Measurements from ENCODE around the gene C1orf174.

DNA sequence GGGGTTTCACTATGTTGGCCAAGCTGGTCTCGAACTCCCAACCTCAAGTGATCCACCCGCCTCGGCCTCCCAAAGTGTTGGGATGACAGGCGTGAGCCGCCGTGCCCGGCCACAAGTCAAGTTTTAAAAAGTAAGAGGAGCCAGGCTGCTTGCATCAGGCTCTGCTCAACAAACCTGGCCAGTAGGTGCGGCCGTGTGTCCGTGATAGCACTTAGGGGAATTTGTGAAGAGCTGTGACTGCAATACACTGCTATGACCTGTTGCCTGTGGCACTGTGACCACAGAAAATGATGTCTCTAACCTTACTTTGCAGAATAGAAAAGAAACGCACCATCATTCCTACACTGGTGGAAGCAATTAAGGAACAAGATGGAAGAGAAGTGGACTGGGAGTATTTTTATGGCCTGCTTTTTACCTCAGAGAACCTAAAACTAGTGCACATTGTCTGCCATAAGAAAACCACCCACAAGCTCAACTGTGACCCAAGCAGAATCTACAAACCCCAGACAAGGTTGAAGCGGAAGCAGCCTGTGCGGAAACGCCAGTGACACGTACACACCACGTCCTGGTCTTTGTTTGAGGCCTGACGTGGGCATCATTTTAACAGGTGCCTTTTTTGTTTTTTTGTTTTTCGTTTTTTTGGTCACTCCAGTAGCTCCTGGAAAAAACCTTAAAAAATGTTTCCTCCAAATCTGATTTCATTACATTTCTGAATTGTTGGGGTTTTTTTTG is 16.7 kb downstream of the C1orf174 start:
- no peak for TF ChIP-seq POLR2A (IDR thresholded peaks at IDR 0.05)
- TF ChIP-seq, protein P1, sequence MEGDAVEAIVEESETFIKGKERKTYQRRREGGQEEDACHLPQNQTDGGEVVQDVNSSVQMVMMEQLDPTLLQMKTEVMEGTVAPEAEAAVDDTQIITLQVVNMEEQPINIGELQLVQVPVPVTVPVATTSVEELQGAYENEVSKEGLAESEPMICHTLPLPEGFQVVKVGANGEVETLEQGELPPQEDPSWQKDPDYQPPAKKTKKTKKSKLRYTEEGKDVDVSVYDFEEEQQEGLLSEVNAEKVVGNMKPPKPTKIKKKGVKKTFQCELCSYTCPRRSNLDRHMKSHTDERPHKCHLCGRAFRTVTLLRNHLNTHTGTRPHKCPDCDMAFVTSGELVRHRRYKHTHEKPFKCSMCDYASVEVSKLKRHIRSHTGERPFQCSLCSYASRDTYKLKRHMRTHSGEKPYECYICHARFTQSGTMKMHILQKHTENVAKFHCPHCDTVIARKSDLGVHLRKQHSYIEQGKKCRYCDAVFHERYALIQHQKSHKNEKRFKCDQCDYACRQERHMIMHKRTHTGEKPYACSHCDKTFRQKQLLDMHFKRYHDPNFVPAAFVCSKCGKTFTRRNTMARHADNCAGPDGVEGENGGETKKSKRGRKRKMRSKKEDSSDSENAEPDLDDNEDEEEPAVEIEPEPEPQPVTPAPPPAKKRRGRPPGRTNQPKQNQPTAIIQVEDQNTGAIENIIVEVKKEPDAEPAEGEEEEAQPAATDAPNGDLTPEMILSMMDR (IDR thresholded peaks at IDR 0.05), result no peak

Measured in heart left ventricle (tissue), 13 donors.